ENCODE measurements around the gene RYR3.

Gene RYR3

GRCh38 chr15:33735637-33736247 is 425.0 kb downstream of the RYR3 start (continued):
- no peak for TF ChIP-seq BCL6B (tag by site-specific recombination; IDR thresholded peaks at IDR 0.05)
- TF ChIP-seq ZBTB48 (tag by site-specific recombination; IDR thresholded peaks at IDR 0.05) = no peak
- no peak for TF ChIP-seq ZNF112 (tag by site-specific recombination; IDR thresholded peaks at IDR 0.05)
- TF ChIP-seq, protein P1, sequence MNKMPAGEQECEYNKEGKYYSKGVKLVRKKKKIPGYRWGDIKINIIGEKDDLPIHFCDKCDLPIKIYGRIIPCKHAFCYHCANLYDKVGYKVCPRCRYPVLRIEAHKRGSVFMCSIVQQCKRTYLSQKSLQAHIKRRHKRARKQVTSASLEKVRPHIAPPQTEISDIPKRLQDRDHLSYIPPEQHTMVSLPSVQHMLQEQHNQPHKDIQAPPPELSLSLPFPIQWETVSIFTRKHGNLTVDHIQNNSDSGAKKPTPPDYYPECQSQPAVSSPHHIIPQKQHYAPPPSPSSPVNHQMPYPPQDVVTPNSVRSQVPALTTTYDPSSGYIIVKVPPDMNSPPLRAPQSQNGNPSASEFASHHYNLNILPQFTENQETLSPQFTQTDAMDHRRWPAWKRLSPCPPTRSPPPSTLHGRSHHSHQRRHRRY (tag by site-specific recombination; IDR thresholded peaks at IDR 0.05) = no peak
- TF ChIP-seq SCRT2 (tag by site-specific recombination; IDR thresholded peaks at IDR 0.05) = 0 out of 2 replicates have a peak, but pooled peaks have one; percentile 23
- no peak for TF ChIP-seq ZBTB21 (tag by site-specific recombination; IDR thresholded peaks at IDR 0.05)

GRCh38 chr15:33737687-33738601 is 427.2 kb downstream of the RYR3 start:
- peak; percentile 56; the same call in 1 of the 2 replicates for TF ChIP-seq ZNF18 (tag by site-specific recombination; IDR thresholded peaks at IDR 0.05)
- TF ChIP-seq ZIC2 (tag by site-specific recombination; IDR thresholded peaks at IDR 0.05) = peak; percentile 40
- TF ChIP-seq, protein P2, sequence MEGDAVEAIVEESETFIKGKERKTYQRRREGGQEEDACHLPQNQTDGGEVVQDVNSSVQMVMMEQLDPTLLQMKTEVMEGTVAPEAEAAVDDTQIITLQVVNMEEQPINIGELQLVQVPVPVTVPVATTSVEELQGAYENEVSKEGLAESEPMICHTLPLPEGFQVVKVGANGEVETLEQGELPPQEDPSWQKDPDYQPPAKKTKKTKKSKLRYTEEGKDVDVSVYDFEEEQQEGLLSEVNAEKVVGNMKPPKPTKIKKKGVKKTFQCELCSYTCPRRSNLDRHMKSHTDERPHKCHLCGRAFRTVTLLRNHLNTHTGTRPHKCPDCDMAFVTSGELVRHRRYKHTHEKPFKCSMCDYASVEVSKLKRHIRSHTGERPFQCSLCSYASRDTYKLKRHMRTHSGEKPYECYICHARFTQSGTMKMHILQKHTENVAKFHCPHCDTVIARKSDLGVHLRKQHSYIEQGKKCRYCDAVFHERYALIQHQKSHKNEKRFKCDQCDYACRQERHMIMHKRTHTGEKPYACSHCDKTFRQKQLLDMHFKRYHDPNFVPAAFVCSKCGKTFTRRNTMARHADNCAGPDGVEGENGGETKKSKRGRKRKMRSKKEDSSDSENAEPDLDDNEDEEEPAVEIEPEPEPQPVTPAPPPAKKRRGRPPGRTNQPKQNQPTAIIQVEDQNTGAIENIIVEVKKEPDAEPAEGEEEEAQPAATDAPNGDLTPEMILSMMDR (tag by site-specific recombination; IDR thresholded peaks at IDR 0.05) = peak; percentile 9; the same call in 1 of the 2 replicates
- TF ChIP-seq ZNF654 (tag by site-specific recombination; IDR thresholded peaks at IDR 0.05; ENCODE audit: low read depth) = peak; percentile 53
- TF ChIP-seq ZNF585B (tag by site-specific recombination; IDR thresholded peaks at IDR 0.05) = no peak
- TF ChIP-seq SETDB1 (IDR thresholded peaks at IDR 0.05; ENCODE audit: insufficient read length, low read length) = no peak
- TF ChIP-seq, protein P3, sequence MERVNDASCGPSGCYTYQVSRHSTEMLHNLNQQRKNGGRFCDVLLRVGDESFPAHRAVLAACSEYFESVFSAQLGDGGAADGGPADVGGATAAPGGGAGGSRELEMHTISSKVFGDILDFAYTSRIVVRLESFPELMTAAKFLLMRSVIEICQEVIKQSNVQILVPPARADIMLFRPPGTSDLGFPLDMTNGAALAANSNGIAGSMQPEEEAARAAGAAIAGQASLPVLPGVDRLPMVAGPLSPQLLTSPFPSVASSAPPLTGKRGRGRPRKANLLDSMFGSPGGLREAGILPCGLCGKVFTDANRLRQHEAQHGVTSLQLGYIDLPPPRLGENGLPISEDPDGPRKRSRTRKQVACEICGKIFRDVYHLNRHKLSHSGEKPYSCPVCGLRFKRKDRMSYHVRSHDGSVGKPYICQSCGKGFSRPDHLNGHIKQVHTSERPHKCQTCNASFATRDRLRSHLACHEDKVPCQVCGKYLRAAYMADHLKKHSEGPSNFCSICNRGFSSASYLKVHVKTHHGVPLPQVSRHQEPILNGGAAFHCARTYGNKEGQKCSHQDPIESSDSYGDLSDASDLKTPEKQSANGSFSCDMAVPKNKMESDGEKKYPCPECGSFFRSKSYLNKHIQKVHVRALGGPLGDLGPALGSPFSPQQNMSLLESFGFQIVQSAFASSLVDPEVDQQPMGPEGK (tag by site-specific recombination; IDR thresholded peaks at IDR 0.05) = 0 out of 2 replicates have a peak, but pooled peaks have one; percentile 32
- 0 out of 2 replicates have a peak, but pooled peaks have one; percentile 27 for TF ChIP-seq IKZF3 (tag by site-specific recombination; IDR thresholded peaks at IDR 0.05)
- TF ChIP-seq ZNF404 (tag by site-specific recombination; IDR thresholded peaks at IDR 0.05) = no peak
- Histone ChIP-seq H3K27ac (ENCODE audit: extremely low read depth, low read depth, low read length) (no peak overlapping the region), H3K9me3 (ENCODE audit: control insufficient read depth, insufficient read depth, low read depth, low read length) (no peaks in the 10 kb centered on the region), H3K4me3 (ENCODE audit: low read depth, low read length) (no peak overlapping the region), H3K36me3 (ENCODE audit: control insufficient read depth in 2 of 2, insufficient read depth in 1 of 2, low read length in 2 of 2) (no peaks in the 10 kb centered on the region), H3K4me1 (ENCODE audit: control insufficient read depth, insufficient read depth, low read length) (no peaks in the 10 kb centered on the region)
- CTCF ChIA-PET = interaction anchor here (0.5 to 2.9 kb wide), 41 partner anchors 9 to 1087 kb away, joined by 3 to 15 read pairs (median 3); partner anchors contain the start of gene CHRM5
- POLR2A ChIA-PET = no interaction called here

Measured in HEK293 (cell line).